Measurements from ENCODE around the gene POLR2J.
A peak's percentile ranks its signal among the peaks of the same experiment; 100 is the strongest.

POLR2J gene

GRCh38 chr7:102434039-102434486 is 44.7 kb downstream of the POLR2J start:
- TF ChIP-seq PPARA (CRISPR knock-in tag; IDR thresholded peaks at IDR 0.05; ENCODE audit: borderline replicate concordance), result no peak
- TF ChIP-seq POU6F1 (CRISPR knock-in tag; IDR thresholded peaks at IDR 0.05; ENCODE audit: borderline replicate concordance, low read depth), result no peak
- TF ChIP-seq ESRRG (CRISPR knock-in tag; IDR thresholded peaks at IDR 0.05), result no peak
- no peak for TF ChIP-seq ZNF8 (CRISPR knock-in tag; IDR thresholded peaks at IDR 0.05)
- no peak for TF ChIP-seq ZNF70 (CRISPR knock-in tag; IDR thresholded peaks at IDR 0.05)
- TF ChIP-seq TCF4 (CRISPR knock-in tag; IDR thresholded peaks at IDR 0.05; ENCODE audit: borderline replicate concordance), result no peak
- TF ChIP-seq, protein P1, sequence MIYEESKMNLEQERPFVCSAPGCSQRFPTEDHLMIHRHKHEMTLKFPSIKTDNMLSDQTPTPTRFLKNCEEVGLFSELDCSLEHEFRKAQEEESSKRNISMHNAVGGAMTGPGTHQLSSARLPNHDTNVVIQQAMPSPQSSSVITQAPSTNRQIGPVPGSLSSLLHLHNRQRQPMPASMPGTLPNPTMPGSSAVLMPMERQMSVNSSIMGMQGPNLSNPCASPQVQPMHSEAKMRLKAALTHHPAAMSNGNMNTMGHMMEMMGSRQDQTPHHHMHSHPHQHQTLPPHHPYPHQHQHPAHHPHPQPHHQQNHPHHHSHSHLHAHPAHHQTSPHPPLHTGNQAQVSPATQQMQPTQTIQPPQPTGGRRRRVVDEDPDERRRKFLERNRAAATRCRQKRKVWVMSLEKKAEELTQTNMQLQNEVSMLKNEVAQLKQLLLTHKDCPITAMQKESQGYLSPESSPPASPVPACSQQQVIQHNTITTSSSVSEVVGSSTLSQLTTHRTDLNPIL (CRISPR knock-in tag; IDR thresholded peaks at IDR 0.05; ENCODE audit: low read depth), result no peak
- no peak for TF ChIP-seq ZFP30 (CRISPR knock-in tag; IDR thresholded peaks at IDR 0.05)
- no peak for TF ChIP-seq TOX (CRISPR knock-in tag; IDR thresholded peaks at IDR 0.05; ENCODE audit: borderline replicate concordance)
- TF ChIP-seq, protein P2, sequence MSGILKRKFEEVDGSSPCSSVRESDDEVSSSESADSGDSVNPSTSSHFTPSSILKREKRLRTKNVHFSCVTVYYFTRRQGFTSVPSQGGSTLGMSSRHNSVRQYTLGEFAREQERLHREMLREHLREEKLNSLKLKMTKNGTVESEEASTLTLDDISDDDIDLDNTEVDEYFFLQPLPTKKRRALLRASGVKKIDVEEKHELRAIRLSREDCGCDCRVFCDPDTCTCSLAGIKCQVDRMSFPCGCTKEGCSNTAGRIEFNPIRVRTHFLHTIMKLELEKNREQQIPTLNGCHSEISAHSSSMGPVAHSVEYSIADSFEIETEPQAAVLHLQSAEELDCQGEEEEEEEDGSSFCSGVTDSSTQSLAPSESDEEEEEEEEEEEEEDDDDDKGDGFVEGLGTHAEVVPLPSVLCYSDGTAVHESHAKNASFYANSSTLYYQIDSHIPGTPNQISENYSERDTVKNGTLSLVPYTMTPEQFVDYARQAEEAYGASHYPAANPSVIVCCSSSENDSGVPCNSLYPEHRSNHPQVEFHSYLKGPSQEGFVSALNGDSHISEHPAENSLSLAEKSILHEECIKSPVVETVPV (CRISPR knock-in tag; IDR thresholded peaks at IDR 0.05), result no peak
- TF ChIP-seq TSHZ2 (CRISPR knock-in tag; IDR thresholded peaks at IDR 0.05), result no peak
- TF ChIP-seq CSDC2 (CRISPR knock-in tag; IDR thresholded peaks at IDR 0.05), result no peak
- peak; percentile 58 for ATAC-seq

- ATAC-seq, result peak; percentile 61
- TF ChIP-seq, protein P1 (CRISPR knock-in tag; IDR thresholded peaks at IDR 0.05; ENCODE audit: low read depth), result no peak
- no peak for TF ChIP-seq RARB (CRISPR knock-in tag; IDR thresholded peaks at IDR 0.05)
- TF ChIP-seq ISL1 (CRISPR knock-in tag; IDR thresholded peaks at IDR 0.05), result no peak
- no peak for TF ChIP-seq ZNF565 (CRISPR knock-in tag; conservative IDR thresholded peaks at IDR 0.05; ENCODE audit: low read depth)
- TF ChIP-seq TSHZ2 (CRISPR knock-in tag; IDR thresholded peaks at IDR 0.05), result no peak
- TF ChIP-seq ESRRG (CRISPR knock-in tag; IDR thresholded peaks at IDR 0.05), result no peak
- TF ChIP-seq, protein P3, sequence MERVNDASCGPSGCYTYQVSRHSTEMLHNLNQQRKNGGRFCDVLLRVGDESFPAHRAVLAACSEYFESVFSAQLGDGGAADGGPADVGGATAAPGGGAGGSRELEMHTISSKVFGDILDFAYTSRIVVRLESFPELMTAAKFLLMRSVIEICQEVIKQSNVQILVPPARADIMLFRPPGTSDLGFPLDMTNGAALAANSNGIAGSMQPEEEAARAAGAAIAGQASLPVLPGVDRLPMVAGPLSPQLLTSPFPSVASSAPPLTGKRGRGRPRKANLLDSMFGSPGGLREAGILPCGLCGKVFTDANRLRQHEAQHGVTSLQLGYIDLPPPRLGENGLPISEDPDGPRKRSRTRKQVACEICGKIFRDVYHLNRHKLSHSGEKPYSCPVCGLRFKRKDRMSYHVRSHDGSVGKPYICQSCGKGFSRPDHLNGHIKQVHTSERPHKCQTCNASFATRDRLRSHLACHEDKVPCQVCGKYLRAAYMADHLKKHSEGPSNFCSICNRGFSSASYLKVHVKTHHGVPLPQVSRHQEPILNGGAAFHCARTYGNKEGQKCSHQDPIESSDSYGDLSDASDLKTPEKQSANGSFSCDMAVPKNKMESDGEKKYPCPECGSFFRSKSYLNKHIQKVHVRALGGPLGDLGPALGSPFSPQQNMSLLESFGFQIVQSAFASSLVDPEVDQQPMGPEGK (CRISPR knock-in tag; IDR thresholded peaks at IDR 0.05; ENCODE audit: borderline replicate concordance), result peak; percentile 61; the same call in 1 of the 2 replicates
- TF ChIP-seq GLIS3 (CRISPR knock-in tag; IDR thresholded peaks at IDR 0.05), result no peak
- TF ChIP-seq ZFP30 (CRISPR knock-in tag; IDR thresholded peaks at IDR 0.05), result no peak
Measured at GRCh38 chr7:102433219-102434038, 45.3 kb downstream of the POLR2J start, which contains the start of gene ORAI2. TSS of gene ORAI2 (plus strand) at chr7:102433575. CDS start at chr7:102438957, 5,382 bp downstream.

Data from SK-N-SH treated with all-trans-retinoic acid at 6 μM for 48 hours (cell line).